Measurements from ENCODE around the gene TMX2. TPM values are rescaled to one million over a fixed set of nuclear protein-coding genes. Genes with fewer than 3 reads are reported as not detected.

Gene TMX2
- polyA plus RNA-seq, 1 experiment: 91.7 TPM

DNA sequence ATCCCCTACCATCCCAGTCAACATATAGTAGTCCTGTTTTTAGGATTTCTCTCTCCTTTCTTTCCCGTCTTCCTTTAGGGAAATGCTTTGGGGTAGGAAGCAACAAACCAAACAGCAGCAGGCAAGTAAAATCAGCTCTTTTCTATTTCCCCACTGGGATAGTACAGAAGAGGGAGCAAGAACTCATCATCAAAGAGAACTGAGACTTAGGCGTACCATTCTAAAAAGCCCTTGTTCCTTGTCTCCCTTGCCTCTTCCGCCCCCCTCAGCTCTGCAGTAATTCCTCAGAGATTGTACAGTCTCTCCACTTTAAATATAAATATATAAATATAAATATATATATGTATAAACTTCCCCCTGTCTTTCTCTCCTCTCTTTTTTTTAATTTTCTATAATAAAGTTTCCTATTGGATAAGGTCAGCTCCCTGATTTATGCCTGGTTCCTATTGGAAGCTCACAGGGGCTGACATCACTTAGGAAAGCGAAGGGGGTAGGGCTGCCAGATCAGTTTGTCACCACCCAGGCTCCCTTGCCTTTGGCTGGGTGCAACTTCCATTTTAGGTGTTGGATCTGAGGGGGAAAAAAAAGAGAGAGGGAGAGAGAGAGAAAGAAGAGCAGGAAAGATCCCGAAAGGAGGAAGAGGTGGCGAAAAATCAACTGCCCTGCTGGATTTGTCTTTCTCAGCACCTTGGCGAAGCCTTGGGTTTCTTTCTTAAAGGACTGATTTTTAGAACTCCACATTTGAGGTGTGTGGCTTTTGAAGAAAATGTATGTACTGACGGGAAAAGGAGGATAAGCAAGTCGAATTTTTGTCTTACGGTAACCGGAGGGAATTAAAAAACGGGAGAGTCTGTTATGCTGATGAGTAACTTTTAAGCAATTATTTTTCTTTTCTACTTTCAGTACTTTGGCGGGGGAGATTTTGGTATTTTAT lies 49.2 kb downstream of the TMX2 start, which contains the start of gene CTNND1:
Gene CTNND1 (plus strand): TSS at position 502 of the 934 bp plus-strand sequence. CDS start 29,677 bp downstream, outside the sequence.
- Histone ChIP-seq H3K27ac (ENCODE audit: low read depth, low read length) (peak within 1 kb of the TSS; percentile 98), H3K9me3 (ENCODE audit: control insufficient read depth, insufficient read depth, low read length) (no peaks in the 10 kb centered on the region), H3K27me3 (ENCODE audit: control insufficient read depth, insufficient read depth, low read length) (no peaks in the 10 kb centered on the region), H3K4me3 (ENCODE audit: low read depth, low read length) (peak within 1 kb of the TSS; percentile 89)
- TF ChIP-seq, protein P1, sequence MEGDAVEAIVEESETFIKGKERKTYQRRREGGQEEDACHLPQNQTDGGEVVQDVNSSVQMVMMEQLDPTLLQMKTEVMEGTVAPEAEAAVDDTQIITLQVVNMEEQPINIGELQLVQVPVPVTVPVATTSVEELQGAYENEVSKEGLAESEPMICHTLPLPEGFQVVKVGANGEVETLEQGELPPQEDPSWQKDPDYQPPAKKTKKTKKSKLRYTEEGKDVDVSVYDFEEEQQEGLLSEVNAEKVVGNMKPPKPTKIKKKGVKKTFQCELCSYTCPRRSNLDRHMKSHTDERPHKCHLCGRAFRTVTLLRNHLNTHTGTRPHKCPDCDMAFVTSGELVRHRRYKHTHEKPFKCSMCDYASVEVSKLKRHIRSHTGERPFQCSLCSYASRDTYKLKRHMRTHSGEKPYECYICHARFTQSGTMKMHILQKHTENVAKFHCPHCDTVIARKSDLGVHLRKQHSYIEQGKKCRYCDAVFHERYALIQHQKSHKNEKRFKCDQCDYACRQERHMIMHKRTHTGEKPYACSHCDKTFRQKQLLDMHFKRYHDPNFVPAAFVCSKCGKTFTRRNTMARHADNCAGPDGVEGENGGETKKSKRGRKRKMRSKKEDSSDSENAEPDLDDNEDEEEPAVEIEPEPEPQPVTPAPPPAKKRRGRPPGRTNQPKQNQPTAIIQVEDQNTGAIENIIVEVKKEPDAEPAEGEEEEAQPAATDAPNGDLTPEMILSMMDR (IDR thresholded peaks at IDR 0.05; ENCODE audit: low read depth, low read length): no peak
- peak; percentile 96 for DNase-seq (ENCODE audit: low read depth, low spot score)
- ChIA-PET CTCF (interaction anchor here (0.5 to 9.9 kb wide), 16 partner anchors 9 to 763 kb away, joined by 3 to 157 read pairs (median 4); partner anchors contain the start of genes BTBD18 and SELENOH), POLR2A (interaction anchor here (0.6 to 2.7 kb wide), 9 partner anchors 10 to 298 kb away, joined by 3 to 15 read pairs (median 5); partner anchors contain the start of genes BTBD18 and SELENOH)

DNA sequence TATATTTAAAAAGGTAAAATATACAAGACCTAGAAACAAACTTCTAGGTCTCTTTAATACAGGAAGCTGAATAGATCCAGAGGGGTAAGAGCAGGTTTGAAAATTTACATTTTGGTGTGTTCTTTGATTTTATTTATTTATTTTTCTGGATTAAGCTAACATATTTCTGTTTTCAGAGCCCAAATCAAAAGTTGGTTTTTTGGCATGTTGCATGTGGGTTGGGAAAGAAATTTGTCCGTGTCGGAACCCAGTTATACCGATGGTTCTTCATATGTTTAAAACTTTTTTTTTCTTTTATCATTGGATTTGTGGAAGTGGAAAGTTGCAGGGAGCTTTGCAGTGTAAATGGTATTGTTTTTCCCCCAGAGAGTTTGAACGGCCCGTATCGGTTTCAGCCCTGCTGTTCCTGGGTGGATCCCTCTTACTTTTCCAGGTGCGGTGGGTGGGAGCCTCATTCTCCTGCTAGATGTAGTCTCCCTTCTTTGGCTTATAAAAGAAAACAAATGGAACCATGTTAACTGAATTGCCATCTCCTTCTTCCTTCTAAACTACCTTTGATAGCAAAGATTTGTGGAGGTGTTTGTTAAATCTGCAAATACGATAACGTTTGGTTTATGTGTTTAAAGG lies 50.0 kb downstream of the TMX2 start:
- TF ChIP-seq, protein P1 (IDR thresholded peaks at IDR 0.05; ENCODE audit: low read depth, low read length): no peak
- no peaks in the 10 kb centered on the region for H3K9me3 ChIP-seq (ENCODE audit: control insufficient read depth, insufficient read depth, low read length)
- H3K27ac ChIP-seq (ENCODE audit: low read depth, low read length): no peak overlapping the region
- no peak for DNase-seq (ENCODE audit: low read depth, low spot score)
- H3K4me3 ChIP-seq (ENCODE audit: low read depth, low read length): peak overlapping the region; percentile 89
- no peaks in the 10 kb centered on the region for H3K27me3 ChIP-seq (ENCODE audit: control insufficient read depth, insufficient read depth, low read length)
- ChIA-PET CTCF (interaction anchor here (0.6 to 9.9 kb wide), 7 partner anchors 8 to 762 kb away, joined by 3 to 157 read pairs (median 10); partner anchors contain the start of gene BTBD18), POLR2A (interaction anchor here (0.6 to 2.7 kb wide), 4 partner anchors 11 to 21 kb away, joined by 5 to 15 read pairs (median 8); partner anchors contain the start of gene SELENOH)

DNA sequence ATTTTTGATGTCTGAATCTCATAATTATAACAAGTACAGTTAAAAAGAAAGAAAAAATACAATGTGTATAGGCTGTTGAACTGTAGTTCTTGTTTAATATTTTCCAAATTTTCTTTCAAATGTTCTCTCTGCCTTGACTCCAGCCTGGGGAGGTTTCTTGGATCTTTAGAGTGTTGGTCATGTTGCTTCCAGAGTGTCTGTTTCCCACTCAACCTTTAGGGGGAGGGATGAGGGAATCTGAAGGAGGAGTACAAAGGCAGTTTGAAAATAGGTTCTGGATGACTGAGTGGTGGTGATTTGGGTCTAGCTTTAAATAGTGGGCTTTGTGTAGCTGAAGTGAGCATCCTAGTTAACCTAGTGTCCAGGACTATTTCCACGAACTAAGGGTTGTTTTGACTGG lies 51.2 kb downstream of the TMX2 start:
- TF ChIP-seq, protein P1 (IDR thresholded peaks at IDR 0.05; ENCODE audit: low read depth, low read length): peak; percentile 59
- ChIA-PET POLR2A (interaction anchor here (1.2 to 2.6 kb wide), 3 partner anchors 12 to 22 kb away, joined by 5 to 12 read pairs (median 6); partner anchors contain the start of gene SELENOH), CTCF (interaction anchor here (0.8 to 9.9 kb wide), 7 partner anchors 8 to 39 kb away, joined by 5 to 157 read pairs (median 7); partner anchors contain the start of gene BTBD18)
- Histone ChIP-seq H3K4me3 (ENCODE audit: low read depth, low read length) (peak overlapping the region; percentile 89), H3K27me3 (ENCODE audit: control insufficient read depth, insufficient read depth, low read length) (no peaks in the 10 kb centered on the region), H3K27ac (ENCODE audit: low read depth, low read length) (no peak overlapping the region), H3K9me3 (ENCODE audit: control insufficient read depth, insufficient read depth, low read length) (no peaks in the 10 kb centered on the region)
- DNase-seq (ENCODE audit: low read depth, low spot score): no peak

DNA sequence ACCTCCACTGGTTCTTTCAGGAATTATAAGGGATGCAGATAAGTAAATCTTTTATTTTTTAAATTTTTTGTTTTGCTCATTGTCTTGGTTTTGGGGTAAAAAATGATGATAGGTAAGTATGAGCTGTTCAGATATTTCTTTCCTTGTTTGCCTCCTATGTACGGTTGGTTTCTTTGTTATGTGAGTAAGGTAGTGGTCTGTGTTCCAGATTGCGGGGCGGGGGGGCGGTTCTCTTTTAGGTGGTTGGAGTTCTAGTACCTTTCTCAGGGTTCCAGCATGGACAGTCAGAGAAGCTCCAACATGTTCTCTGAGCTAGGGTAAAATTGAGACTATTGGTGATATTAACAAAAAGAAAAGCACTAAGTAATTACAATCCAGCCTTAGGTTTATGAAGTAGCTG lies 51.6 kb downstream of the TMX2 start:
- Histone ChIP-seq H3K27ac (ENCODE audit: low read depth, low read length) (no peak overlapping the region), H3K4me3 (ENCODE audit: low read depth, low read length) (peak overlapping the region; percentile 89), H3K27me3 (ENCODE audit: control insufficient read depth, insufficient read depth, low read length) (no peaks in the 10 kb centered on the region), H3K9me3 (ENCODE audit: control insufficient read depth, insufficient read depth, low read length) (no peaks in the 10 kb centered on the region)
- no peak for DNase-seq (ENCODE audit: low read depth, low spot score)
- TF ChIP-seq, protein P1 (IDR thresholded peaks at IDR 0.05; ENCODE audit: low read depth, low read length): no peak
- ChIA-PET CTCF (interaction anchor here (0.6 to 9.9 kb wide), 9 partner anchors 9 to 522 kb away, joined by 3 to 157 read pairs (median 6); partner anchors contain the start of gene BTBD18), POLR2A (interaction anchor here (0.9 to 2.6 kb wide), 4 partner anchors 12 to 85 kb away, joined by 5 to 12 read pairs (median 7); partner anchors contain the start of gene SELENOH)

Measured in AG04450 (cell line).